Measurements from ENCODE around the gene KCNAB1.

Gene KCNAB1

GRCh38 chr3:156511987-156512677, 391.8 kb downstream of the KCNAB1 start:
- DNase-seq = peak; percentile 11

- DNase-seq = peak; percentile 82
These were observed 393.2 kb downstream of the KCNAB1 start for GRCh38 chr3:156513619-156514018.

- no peak for DNase-seq
These were observed 395.9 kb downstream of the KCNAB1 start for GRCh38 chr3:156516284-156516683.

GRCh38 chr3:156516961-156517360, 396.6 kb downstream of the KCNAB1 start:
- no peak for DNase-seq

- no peak for DNase-seq
These were observed 398.3 kb downstream of the KCNAB1 start for GRCh38 chr3:156518726-156519125.

GRCh38 chr3:156519758-156520162, 399.4 kb downstream of the KCNAB1 start:
- peak; percentile 62 for DNase-seq

- no peak for DNase-seq
These were observed 402.3 kb downstream of the KCNAB1 start for GRCh38 chr3:156522673-156523072.

- no peak for DNase-seq
These were observed 405.4 kb downstream of the KCNAB1 start for GRCh38 chr3:156525808-156526207.

GRCh38 chr3:156527060-156527459, 406.7 kb downstream of the KCNAB1 start:
- DNase-seq = no peak

- no peak for DNase-seq
These were observed 410.6 kb downstream of the KCNAB1 start for GRCh38 chr3:156530980-156531379.

GRCh38 chr3:156532730-156533129, 412.4 kb downstream of the KCNAB1 start:
- no peak for DNase-seq

- DNase-seq = no peak
These were observed 412.8 kb downstream of the KCNAB1 start for GRCh38 chr3:156533205-156533604.

GRCh38 chr3:156535162-156535627, 414.8 kb downstream of the KCNAB1 start:
- peak; percentile 95 for DNase-seq

- DNase-seq = no peak
These were observed 415.4 kb downstream of the KCNAB1 start for GRCh38 chr3:156535798-156536197.

- DNase-seq = peak; percentile 22
These were observed 416.3 kb downstream of the KCNAB1 start for GRCh38 chr3:156536524-156537316.

GRCh38 chr3:156539051-156539450, 418.7 kb downstream of the KCNAB1 start:
- DNase-seq = no peak

GRCh38 chr3:156539802-156540201, 419.4 kb downstream of the KCNAB1 start:
- no peak for DNase-seq

- DNase-seq = no peak
These were observed 422.0 kb downstream of the KCNAB1 start for GRCh38 chr3:156542101-156543042.

- DNase-seq = no peak
These were observed 422.7 kb downstream of the KCNAB1 start for GRCh38 chr3:156543043-156543555.

GRCh38 chr3:156547637-156548036, 427.3 kb downstream of the KCNAB1 start:
- DNase-seq = no peak

GRCh38 chr3:156548041-156548687, 427.8 kb downstream of the KCNAB1 start:
- no peak for DNase-seq

GRCh38 chr3:156548902-156549301, 428.5 kb downstream of the KCNAB1 start:
- no peak for DNase-seq
